ENCODE measurements around the gene TMEM164. TPM values are rescaled to one million over a fixed set of nuclear protein-coding genes. Genes with fewer than 3 reads are reported as not detected.

TMEM164 gene
- polyA plus RNA-seq, 1 experiment = 12.9 TPM

- no peak for TF ChIP-seq CTCF (IDR thresholded peaks at IDR 0.05; ENCODE audit: low read depth, low read length)
- DNase-seq (ENCODE audit: low read depth, low spot score) = no peak
- no peak overlapping the region for H3K27ac ChIP-seq (ENCODE audit: low read depth, low read length)
- ChIA-PET CTCF (no interaction called here), POLR2A (no interaction called here)
- H3K27me3 ChIP-seq (ENCODE audit: control insufficient read depth, insufficient read depth, low read length) = no peaks in the 10 kb centered on the region
- H3K4me3 ChIP-seq (ENCODE audit: low read depth, low read length) = no peak overlapping the region
- H3K9me3 ChIP-seq (ENCODE audit: control insufficient read depth, insufficient read depth, low read length) = no peaks in the 10 kb centered on the region
Observed at GRCh38 chrX:110194977-110195376, 192.1 kb downstream of the TMEM164 start.

- CTCF ChIA-PET = no interaction called here
- Histone ChIP-seq H3K27ac (ENCODE audit: low read depth, low read length) (no peak overlapping the region), H3K27me3 (ENCODE audit: control insufficient read depth, insufficient read depth, low read length) (no peaks in the 10 kb centered on the region), H3K4me3 (ENCODE audit: low read depth, low read length) (no peak overlapping the region), H3K9me3 (ENCODE audit: control insufficient read depth, insufficient read depth, low read length) (no peaks in the 10 kb centered on the region)
- no peak for DNase-seq (ENCODE audit: low read depth, low spot score)
- TF ChIP-seq CTCF (IDR thresholded peaks at IDR 0.05; ENCODE audit: low read depth, low read length) = no peak
- POLR2A ChIA-PET = no interaction called here
Observed at GRCh38 chrX:110201799-110202198, 198.9 kb downstream of the TMEM164 start.

- ChIA-PET POLR2A (no interaction called here), CTCF (interaction anchor here (1.0 kb wide), 1 partner anchor 59 kb away, joined by 3 read pairs; no protein-coding TSS in a partner anchor)
- no peak for DNase-seq (ENCODE audit: low read depth, low spot score)
Observed at GRCh38 chrX:110204986-110205385, 202.1 kb downstream of the TMEM164 start.

DNA sequence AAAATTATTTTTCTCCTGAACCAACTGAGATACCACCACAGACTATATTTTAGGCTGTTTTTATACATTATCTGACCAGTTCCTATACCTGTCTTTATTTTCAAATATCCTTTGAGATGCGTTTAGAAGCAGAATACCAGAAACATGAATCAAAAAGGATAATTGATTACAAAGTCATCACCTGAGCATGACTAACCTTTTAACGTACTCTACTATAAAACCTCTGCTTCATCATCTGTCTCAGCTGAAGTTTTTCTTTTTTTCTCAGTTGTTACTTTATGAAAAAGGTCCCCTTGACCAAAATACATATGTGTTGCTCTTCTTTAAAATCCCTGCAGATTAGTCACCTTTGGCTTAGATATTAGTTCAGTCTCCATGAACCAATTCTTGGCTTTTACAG is 205.2 kb downstream of the TMEM164 start:
- DNase-seq (ENCODE audit: low read depth, low spot score) = no peak
- Histone ChIP-seq H3K4me3 (ENCODE audit: low read depth, low read length) (no peak overlapping the region), H3K27ac (ENCODE audit: low read depth, low read length) (no peak overlapping the region), H3K27me3 (ENCODE audit: control insufficient read depth, insufficient read depth, low read length) (no peaks in the 10 kb centered on the region), H3K9me3 (ENCODE audit: control insufficient read depth, insufficient read depth, low read length) (no peaks in the 10 kb centered on the region)
- TF ChIP-seq CTCF (IDR thresholded peaks at IDR 0.05; ENCODE audit: low read depth, low read length) = no peak
- ChIA-PET CTCF (interaction anchor here (1.2 to 1.3 kb wide), 3 partner anchors 52 to 207 kb away, joined by 3 to 5 read pairs (median 5); no protein-coding TSS in a partner anchor), POLR2A (no interaction called here)

More at GRCh38 chrX:110204986-110205385, 202.1 kb downstream of the TMEM164 start:
- Histone ChIP-seq H3K4me3 (ENCODE audit: low read depth, low read length) (no peak overlapping the region), H3K9me3 (ENCODE audit: control insufficient read depth, insufficient read depth, low read length) (no peaks in the 10 kb centered on the region), H3K27ac (ENCODE audit: low read depth, low read length) (peak overlapping the region; percentile 47), H3K27me3 (ENCODE audit: control insufficient read depth, insufficient read depth, low read length) (no peaks in the 10 kb centered on the region)
- TF ChIP-seq CTCF (IDR thresholded peaks at IDR 0.05; ENCODE audit: low read depth, low read length) = no peak

- H3K27ac ChIP-seq (ENCODE audit: low read depth, low read length) = peak overlapping the region; percentile 83
- peak; percentile 73 for DNase-seq (ENCODE audit: low read depth, low spot score)
- CTCF ChIA-PET = interaction anchor here (0.6 to 2.6 kb wide), 6 partner anchors 10 to 203 kb away, joined by 3 to 10 read pairs (median 4); no protein-coding TSS in a partner anchor
- no peak for TF ChIP-seq CTCF (IDR thresholded peaks at IDR 0.05; ENCODE audit: low read depth, low read length)
- H3K4me3 ChIP-seq (ENCODE audit: low read depth, low read length) = no peak overlapping the region
- H3K27me3 ChIP-seq (ENCODE audit: control insufficient read depth, insufficient read depth, low read length) = no peaks in the 10 kb centered on the region
- H3K9me3 ChIP-seq (ENCODE audit: control insufficient read depth, insufficient read depth, low read length) = no peaks in the 10 kb centered on the region
- POLR2A ChIA-PET = interaction anchor here (0.7 to 1.9 kb wide), 8 partner anchors 9 to 208 kb away, joined by 4 to 10 read pairs (median 5); partner anchors contain the start of gene AMMECR1
Observed at GRCh38 chrX:110210417-110211139, 207.7 kb downstream of the TMEM164 start.
